IPS-20b (cell line): ENCODE measurements around the gene RTL5.

Source experiments
- H3K27ac ChIP-seq: one replicate; pipeline ENCODE4 v1.5.1; 2013; ENCODE audit warnings: low read length
- H3K27me3 ChIP-seq: 2 replicates; pipeline ENCODE4 v1.6.1; 2013; ENCODE audit warnings: mild to moderate bottlenecking, low read length, inconsistent platforms; ENCODE audit not compliant: insufficient read depth
- H3K36me3 ChIP-seq: 2 replicates; pipeline ENCODE4 v1.6.1; 2013; ENCODE audit warnings: low read depth, mild to moderate bottlenecking, inconsistent platforms, low read length, moderate library complexity; ENCODE audit not compliant: insufficient read depth
- H3K4me1 ChIP-seq: 2 replicates; pipeline ENCODE4 v1.6.1; 2013; ENCODE audit warnings: mild to moderate bottlenecking, control low read depth, inconsistent platforms, low read length, moderate library complexity; ENCODE audit not compliant: insufficient read depth
- H3K4me3 ChIP-seq: 2 replicates; pipeline ENCODE4 v1.5.1; 2013; ENCODE audit warnings: mild to moderate bottlenecking, low read length, inconsistent platforms
- H3K9ac ChIP-seq: 2 replicates; pipeline ENCODE4 v1.6.1; 2013; ENCODE audit warnings: low read depth, mild to moderate bottlenecking, inconsistent platforms, low read length, moderate library complexity
- H3K9me3 ChIP-seq: 2 replicates; pipeline ENCODE4 v1.6.1; 2013; ENCODE audit warnings: mild to moderate bottlenecking, low read depth, low read length, inconsistent platforms; ENCODE audit not compliant: insufficient read depth

RTL5 gene

GRCh38 chrX:72142794-72143608 lies 11.3 kb upstream of the RTL5 start:
- no peak overlapping the region for H3K9ac ChIP-seq
- H3K27me3 ChIP-seq: no peaks in the 10 kb centered on the region
- H3K4me1 ChIP-seq: no peaks in the 10 kb centered on the region
- no peaks in the 10 kb centered on the region for H3K9me3 ChIP-seq
- no peak overlapping the region for H3K27ac ChIP-seq
- no peak overlapping the region for H3K4me3 ChIP-seq
- H3K36me3 ChIP-seq: peaks cover 19% of the 10 kb centered on the region; the same call in 1 of the 2 replicates

- H3K27ac ChIP-seq: no peak overlapping the region
- peaks cover 19% of the 10 kb centered on the region; the same call in 1 of the 2 replicates for H3K36me3 ChIP-seq
- H3K4me3 ChIP-seq: no peak overlapping the region
- H3K9ac ChIP-seq: no peak overlapping the region
- H3K27me3 ChIP-seq: no peaks in the 10 kb centered on the region
- no peaks in the 10 kb centered on the region for H3K9me3 ChIP-seq
- H3K4me1 ChIP-seq: no peaks in the 10 kb centered on the region
Observed at GRCh38 chrX:72142094-72142793, 10.5 kb upstream of the RTL5 start.

- Histone ChIP-seq H3K9ac (no peak overlapping the region), H3K4me3 (no peak overlapping the region), H3K27ac (no peak overlapping the region), H3K4me1 (no peaks in the 10 kb centered on the region), H3K9me3 (no peaks in the 10 kb centered on the region), H3K36me3 (peaks cover 19% of the 10 kb centered on the region; the same call in 1 of the 2 replicates), H3K27me3 (no peaks in the 10 kb centered on the region)
Observed at GRCh38 chrX:72141372-72142004, 9.8 kb upstream of the RTL5 start.

GRCh38 chrX:72139538-72139937 lies 7.8 kb upstream of the RTL5 start:
- no peaks in the 10 kb centered on the region for H3K9me3 ChIP-seq
- peaks cover 16% of the 10 kb centered on the region; the same call in 1 of the 2 replicates for H3K36me3 ChIP-seq
- no peaks in the 10 kb centered on the region for H3K4me1 ChIP-seq
- H3K27ac ChIP-seq: no peak overlapping the region
- no peak overlapping the region for H3K9ac ChIP-seq
- no peak overlapping the region for H3K4me3 ChIP-seq
- H3K27me3 ChIP-seq: no peaks in the 10 kb centered on the region

- Histone ChIP-seq H3K9ac (no peak overlapping the region), H3K4me3 (no peak overlapping the region), H3K36me3 (peaks cover 16% of the 10 kb centered on the region; the same call in 1 of the 2 replicates), H3K27ac (no peak overlapping the region), H3K27me3 (peaks cover 9% of the 10 kb centered on the region), H3K9me3 (no peaks in the 10 kb centered on the region), H3K4me1 (no peaks in the 10 kb centered on the region)
Observed at GRCh38 chrX:72137846-72138495, 6.3 kb upstream of the RTL5 start.

- peaks cover 45% of the 10 kb centered on the region for H3K27me3 ChIP-seq
Observed at GRCh38 chrX:72133851-72134546, 2.3 kb upstream of the RTL5 start.

GRCh38 chrX:72132456-72132855 lies 741 bp upstream of the RTL5 start:
- Histone ChIP-seq H3K4me1 (peaks cover 4% of the 10 kb centered on the region; the same call in 1 of the 2 replicates), H3K4me3 (peak overlapping the region; percentile 55; the same call in 1 of the 2 replicates), H3K36me3 (no peaks in the 10 kb centered on the region), H3K27me3 (peaks cover 59% of the 10 kb centered on the region), H3K27ac (no peak overlapping the region), H3K9me3 (no peaks in the 10 kb centered on the region), H3K9ac (no peak overlapping the region)

More at GRCh38 chrX:72133851-72134546, 2.3 kb upstream of the RTL5 start:
- Histone ChIP-seq H3K4me3 (no peak overlapping the region), H3K36me3 (peaks cover 5% of the 10 kb centered on the region; the same call in 1 of the 2 replicates), H3K9me3 (no peaks in the 10 kb centered on the region), H3K27ac (no peak overlapping the region), H3K9ac (no peak overlapping the region), H3K4me1 (peaks cover 4% of the 10 kb centered on the region; the same call in 1 of the 2 replicates)

- no peak overlapping the region for H3K27ac ChIP-seq
- no peaks in the 10 kb centered on the region for H3K9me3 ChIP-seq
- H3K36me3 ChIP-seq: no peaks in the 10 kb centered on the region
- H3K4me1 ChIP-seq: peaks cover 7% of the 10 kb centered on the region
- H3K9ac ChIP-seq: no peak overlapping the region
- peaks cover 66% of the 10 kb centered on the region for H3K27me3 ChIP-seq
- H3K4me3 ChIP-seq: peak overlapping the region; percentile 63; the same call in 1 of the 2 replicates
Observed at GRCh38 chrX:72130762-72131250, 909 bp downstream of the RTL5 start.

- Histone ChIP-seq H3K4me1 (peaks cover 7% of the 10 kb centered on the region), H3K4me3 (peak overlapping the region; percentile 63; the same call in 1 of the 2 replicates), H3K9ac (no peak overlapping the region), H3K9me3 (no peaks in the 10 kb centered on the region), H3K36me3 (no peaks in the 10 kb centered on the region), H3K27ac (no peak overlapping the region), H3K27me3 (peaks cover 66% of the 10 kb centered on the region)
Observed at GRCh38 chrX:72130156-72130761, 1.5 kb downstream of the RTL5 start.

- no peaks in the 10 kb centered on the region for H3K36me3 ChIP-seq
- peaks cover 7% of the 10 kb centered on the region for H3K4me1 ChIP-seq
- no peak overlapping the region for H3K9ac ChIP-seq
- H3K27me3 ChIP-seq: peaks cover 66% of the 10 kb centered on the region
- H3K4me3 ChIP-seq: no peak overlapping the region
- no peak overlapping the region for H3K27ac ChIP-seq
- no peaks in the 10 kb centered on the region for H3K9me3 ChIP-seq
Observed at GRCh38 chrX:72129661-72130060, 2.1 kb downstream of the RTL5 start.
